Germinal center (tissue), 1 donor: ENCODE measurements around the gene VEGFA.
"Not testable (repeated sequence)": the region's sequence is repeated elsewhere in the genome, so short reads cannot be mapped to it uniquely, and the experiment has no call there.

Experiments used
- DNase-seq: peaks from one replicate; pipeline ENCODE4 v3.0.0; 2012; ENCODE audit warnings: mixed read lengths, low spot score

VEGFA gene

GRCh38 chr6:43803055-43803782, 33.2 kb downstream of the VEGFA start:
- DNase-seq: no peak

- DNase-seq: no peak
These were observed 34.0 kb downstream of the VEGFA start for GRCh38 chr6:43803783-43804549.

- no peak for DNase-seq
These were observed 34.7 kb downstream of the VEGFA start for GRCh38 chr6:43804550-43805223.

GRCh38 chr6:43805699-43806042, 35.7 kb downstream of the VEGFA start:
- DNase-seq: no peak

GRCh38 chr6:43806043-43806757, 36.2 kb downstream of the VEGFA start:
- no peak for DNase-seq

GRCh38 chr6:43806758-43807227, 36.8 kb downstream of the VEGFA start:
- no peak for DNase-seq

GRCh38 chr6:43807228-43808061, 37.4 kb downstream of the VEGFA start:
- DNase-seq: no peak

GRCh38 chr6:43808412-43808811, 38.4 kb downstream of the VEGFA start:
- no peak for DNase-seq

- DNase-seq: no peak
These were observed 39.6 kb downstream of the VEGFA start for GRCh38 chr6:43809417-43810305.

GRCh38 chr6:43810965-43811732, 41.1 kb downstream of the VEGFA start:
- DNase-seq: no peak

GRCh38 chr6:43811733-43812099, 41.7 kb downstream of the VEGFA start:
- no peak for DNase-seq

- DNase-seq: no peak
These were observed 43.0 kb downstream of the VEGFA start for GRCh38 chr6:43812850-43813578.

GRCh38 chr6:43814111-43814510, 44.1 kb downstream of the VEGFA start:
- no peak for DNase-seq

GRCh38 chr6:43814865-43815264, 44.9 kb downstream of the VEGFA start:
- no peak for DNase-seq

- peak; percentile 34 for DNase-seq
These were observed 47.2 kb downstream of the VEGFA start for GRCh38 chr6:43817192-43817591.

- not testable (repeated sequence) for DNase-seq
These were observed 49.0 kb downstream of the VEGFA start for GRCh38 chr6:43818973-43819372.

- DNase-seq: no peak
These were observed 49.9 kb downstream of the VEGFA start for GRCh38 chr6:43819958-43820357.

- no peak for DNase-seq
These were observed 50.5 kb downstream of the VEGFA start for GRCh38 chr6:43820486-43820885.
